H1 (cell line): ENCODE results near the gene OR8B2. TPM values are rescaled to one million over a fixed set of nuclear protein-coding genes. Genes with fewer than 3 reads are reported as not detected.
A peak's percentile ranks its signal among the peaks of the same experiment; 100 is the strongest.

Experiments used
- CTCF ChIA-PET: fragments of 300-600 bp; sonication (Branson Sonifier 250); formaldehyde crosslinking; loops from one replicate; lab custom pipeline; 2021; ENCODE audit not compliant: partially characterized antibody; lab: Charles Lee
- POLR2A ChIA-PET: fragments of 300-600 bp; sonication (Branson Sonifier 250); formaldehyde crosslinking; loops from one replicate; lab custom pipeline; 2021; ENCODE audit warnings: inconsistent platforms; ENCODE audit not compliant: partially characterized antibody; lab: Charles Lee
- DNase-seq, 2 experiments: peaks; one replicate each; pipeline versions ENCODE4 v3.0.0 to v3.0.0-alpha.2; 2010 to 2022; ENCODE audit warnings: low spot score in 2 of 2, low read depth in 1 of 2, mixed read lengths in 1 of 2
- FAIRE-seq: peaks from 2 replicates; lab custom pipeline; 2011; peaks lifted over from hg19 to GRCh38; lab: Jason Lieb, UNC
- H2AFZ ChIP-seq: 2 replicates; pipeline ENCODE4 v1.8.1; 2012; ENCODE audit warnings: low read length, inconsistent platforms
- H2AK5ac ChIP-seq: 2 replicates; pipeline ENCODE4 v1.6.1; 2013; ENCODE audit warnings: low read depth, low read length
- H2BK120ac ChIP-seq: replicated peaks from 2 replicates; pipeline ENCODE3; 2013; ENCODE audit warnings: low read depth, low read length, inconsistent platforms
- H2BK12ac ChIP-seq: 2 replicates; pipeline ENCODE4 v1.6.1; 2013; ENCODE audit warnings: low read depth, low read length
- H2BK15ac ChIP-seq: 2 replicates; pipeline ENCODE4 v1.6.1; 2013; ENCODE audit warnings: low read length
- H2BK20ac ChIP-seq: 2 replicates; pipeline ENCODE4 v1.6.1; 2013; ENCODE audit warnings: low read length
- H2BK5ac ChIP-seq: 2 replicates; pipeline ENCODE4 v1.6.1; 2013; ENCODE audit warnings: low read depth, low read length
- H3K14ac ChIP-seq: 2 replicates; pipeline ENCODE4 v1.6.1; 2013; ENCODE audit warnings: inconsistent platforms; ENCODE audit not compliant: insufficient read length
- H3K18ac ChIP-seq: 2 replicates; pipeline ENCODE4 v1.6.1; 2013; ENCODE audit warnings: low read length; ENCODE audit errors: extremely low read depth
- H3K23ac ChIP-seq: 2 replicates; pipeline ENCODE4 v1.6.1; 2013; ENCODE audit warnings: inconsistent platforms; ENCODE audit not compliant: insufficient read length
- H3K23me2 ChIP-seq: 2 replicates; pipeline ENCODE4 v1.6.1; 2013; ENCODE audit warnings: low read depth, low read length
- H3K27ac ChIP-seq: 2 replicates; pipeline ENCODE4 v1.6.1; 2011; ENCODE audit warnings: low read depth, low read length, inconsistent platforms
- H3K27me3 ChIP-seq, 4 experiments: replicated peaks in 1 of 4; 1 replicate in 1 of 4; 2 replicates in 3 of 4; pipeline versions ENCODE4 v1.6.1 to v1.8.1; 2011 to 2013; ENCODE audit warnings: low read length in 3 of 4, mild to moderate bottlenecking in 3 of 4, inconsistent platforms in 2 of 4, mixed read lengths in 2 of 4, moderate library complexity in 1 of 4; ENCODE audit not compliant: control insufficient read depth in 3 of 4, insufficient read depth in 3 of 4; ENCODE audit errors: extremely low read depth in 1 of 4
- H3K36me3 ChIP-seq, 4 experiments: 2 replicates each; pipeline versions ENCODE4 v1.6.1 to v1.8.1; 2011 to 2013; ENCODE audit warnings: mild to moderate bottlenecking in 4 of 4, low read length in 3 of 4, moderate library complexity in 2 of 4, control low read depth in 1 of 4, inconsistent platforms in 1 of 4; ENCODE audit not compliant: insufficient read depth in 4 of 4, control insufficient read depth in 2 of 4
- H3K4ac ChIP-seq: replicated peaks from 2 replicates; pipeline ENCODE3; 2013; ENCODE audit warnings: low read length, low read depth, mixed read lengths, inconsistent platforms; ENCODE audit not compliant: insufficient read length
- H3K4me1 ChIP-seq, 4 experiments: replicated peaks in 1 of 4; 1 replicate in 1 of 4; 2 replicates in 3 of 4; pipeline versions ENCODE4 v1.6.1 to v1.8.1; 2011 to 2013; ENCODE audit warnings: low read length in 3 of 4, inconsistent platforms in 2 of 4, mixed read lengths in 1 of 4; ENCODE audit not compliant: insufficient read depth in 4 of 4, control insufficient read depth in 3 of 4
- H3K4me2 ChIP-seq, 2 experiments: 2 replicates each; pipeline versions ENCODE4 v1.6.1 to v1.8.1; 2011 to 2013; ENCODE audit warnings: low read depth in 2 of 2, low read length in 2 of 2, control low read depth in 1 of 2, inconsistent platforms in 1 of 2, mild to moderate bottlenecking in 1 of 2; ENCODE audit not compliant: insufficient read depth in 1 of 2
- H3K4me3 ChIP-seq, 4 experiments: fragments of 200-600, 300-600 bp in 1 of 4; sonication (generic), shearing (Covaris generic), sonication (Bioruptor Twin) in 1 of 4; 2 replicates each; pipeline versions ENCODE4 v1.5.1 to v1.8.1; 2011 to 2016; ENCODE audit warnings: low read length in 4 of 4, low read depth in 3 of 4, control low read depth in 2 of 4, inconsistent platforms in 2 of 4, mild to moderate bottlenecking in 2 of 4, mixed read lengths in 1 of 4, moderate library complexity in 1 of 4; ENCODE audit not compliant: insufficient read depth in 2 of 4; ENCODE audit errors: extremely low read depth in 1 of 4
- H3K56ac ChIP-seq: replicated peaks from 2 replicates; pipeline ENCODE3; 2013; ENCODE audit warnings: low read depth, mild to moderate bottlenecking, mixed read lengths, low read length, inconsistent platforms; ENCODE audit not compliant: insufficient read length
- H3K79me1 ChIP-seq: 2 replicates; pipeline ENCODE4 v1.6.1; 2013; ENCODE audit warnings: low read depth, low read length, control low read depth
- H3K79me2 ChIP-seq, 2 experiments: 2 replicates each; pipeline versions ENCODE4 v1.6.1 to v1.8.1; 2012 to 2013; ENCODE audit warnings: low read length in 2 of 2, mild to moderate bottlenecking in 2 of 2, inconsistent platforms in 1 of 2; ENCODE audit not compliant: insufficient read depth in 2 of 2, control insufficient read depth in 1 of 2
- H3K9ac ChIP-seq, 4 experiments: replicated peaks in 1 of 4; 1 replicate in 1 of 4; 2 replicates in 3 of 4; pipeline versions ENCODE4 v1.6.1 to v1.8.1; 2011 to 2013; ENCODE audit warnings: low read depth in 3 of 4, low read length in 3 of 4, control low read depth in 2 of 4, mild to moderate bottlenecking in 2 of 4, moderate library complexity in 2 of 4, inconsistent platforms in 1 of 4; ENCODE audit errors: extremely low read depth in 1 of 4
- H3K9me3 ChIP-seq, 2 experiments: 2 replicates each; pipeline versions ENCODE4 v1.6.1 to v1.8.1; 2012 to 2013; ENCODE audit warnings: mild to moderate bottlenecking in 2 of 2, moderate library complexity in 2 of 2, control low read depth in 1 of 2, inconsistent platforms in 1 of 2, low read depth in 1 of 2, low read length in 1 of 2, mixed read lengths in 1 of 2; ENCODE audit not compliant: insufficient read depth in 2 of 2
- H4K20me1 ChIP-seq, 2 experiments: replicated peaks in 1 of 2; 2 replicates each; pipeline versions ENCODE3 to v1.8.1; 2011 to 2013; ENCODE audit warnings: inconsistent platforms in 2 of 2, low read length in 2 of 2, mild to moderate bottlenecking in 1 of 2; ENCODE audit not compliant: insufficient read depth in 2 of 2, control insufficient read depth in 1 of 2
- H4K5ac ChIP-seq: 2 replicates; pipeline ENCODE4 v1.6.1; 2013; ENCODE audit warnings: low read length, low read depth, mixed read lengths, inconsistent platforms; ENCODE audit not compliant: insufficient read length
- H4K8ac ChIP-seq: 2 replicates; pipeline ENCODE4 v1.8.0; 2013; ENCODE audit warnings: mild to moderate bottlenecking, moderate library complexity, low read length, inconsistent platforms; ENCODE audit not compliant: insufficient read depth; ENCODE audit errors: extremely low read depth
- H4K91ac ChIP-seq: replicated peaks from 2 replicates; pipeline ENCODE3; 2013; ENCODE audit warnings: low read length, mixed read lengths, inconsistent platforms; ENCODE audit not compliant: insufficient read length
- CBX8 ChIP-seq: fragments of 300-800, 300-1000 bp; sonication (generic); IDR thresholded peaks from 2 replicates; pipeline ENCODE4 v1.7.1; 2016; ENCODE audit warnings: low read depth, low read length, borderline replicate concordance
- CREB1 ChIP-seq: IDR thresholded peaks from 2 replicates; pipeline ENCODE4 v1.6.1; 2012; ENCODE audit warnings: inconsistent platforms
- EGR1 ChIP-seq: IDR thresholded peaks from 2 replicates; pipeline ENCODE4 v1.6.1; 2011; ENCODE audit warnings: low read depth, low read length, borderline replicate concordance
- GABPA ChIP-seq: IDR thresholded peaks from 2 replicates; pipeline ENCODE4 v1.6.1; 2011; ENCODE audit warnings: mild to moderate bottlenecking, low read length, moderate library complexity, borderline replicate concordance; ENCODE audit not compliant: insufficient read depth
- POLR2AphosphoS5 ChIP-seq: IDR thresholded peaks from 2 replicates; pipeline ENCODE4 v1.6.1; 2011; ENCODE audit warnings: low read depth, low read length
- RFX5 ChIP-seq: IDR thresholded peaks from 2 replicates; pipeline ENCODE4 v1.6.1; 2011; ENCODE audit warnings: low read depth, low read length, improper control_type of control experiment, borderline replicate concordance
- RNF2 ChIP-seq: fragments of 200-900, 300-1000 bp; sonication (generic); IDR thresholded peaks from 2 replicates; pipeline ENCODE4 v1.7.1; 2016; ENCODE audit warnings: borderline replicate concordance, low read depth, mild to moderate bottlenecking, antibody characterized with exemption, low read length; ENCODE audit not compliant: poor library complexity, severe bottlenecking; ENCODE audit errors: missing control alignments
- SP1 ChIP-seq: IDR thresholded peaks from 2 replicates; pipeline ENCODE4 v1.6.1; 2011; ENCODE audit warnings: low read depth, low read length
- SP4 ChIP-seq: IDR thresholded peaks from 2 replicates; pipeline ENCODE4 v1.6.1; 2012; ENCODE audit warnings: low read length, inconsistent platforms
- TCF12 ChIP-seq: IDR thresholded peaks from 2 replicates; pipeline ENCODE4 v1.6.1; 2011; ENCODE audit warnings: low read depth, mild to moderate bottlenecking, low read length
- TEAD4 ChIP-seq: IDR thresholded peaks from 2 replicates; pipeline ENCODE4 v1.6.1; 2012; ENCODE audit warnings: low read depth, low read length, inconsistent platforms, mixed read lengths
- WGBS, 2 experiments: shearing (Covaris generic) in 1 of 2; methylation state at CpG; one replicate each; pipeline versions ENCODE4 v1.1.6 to v1.1.7; 2013 to 2015; ENCODE audit warnings: low lambda C conversion rate in 2 of 2, mixed read lengths in 2 of 2, inconsistent platforms in 1 of 2, low coverage in 1 of 2, missing lambda C conversion rate in 1 of 2; ENCODE audit not compliant: insufficient replicate concordance in 2 of 2, insufficient coverage in 1 of 2, insufficient read length in 1 of 2; ENCODE audit errors: extremely low coverage in 1 of 2, missing lambda C conversion rate in 1 of 2; 5-methylcytosine and 5-hydroxymethylcytosine counted together
- polyA plus RNA-seq, 7 experiments: library from polyadenylated mRNA; depleted of rRNA in 3 of 7; stranded (reverse) in 5 of 7; unstranded in 2 of 7; fragments of >200 nt in 5 of 7; fragments of 200-250 nt in 2 of 7; gene quantifications; 1 replicate in 5 of 7; 2 replicates in 1 of 7; 4 replicates in 1 of 7; pipeline versions ENCODE4 v1.2.1 to v1.2.3, GENCODE V29; 2011 to 2013; ENCODE audit warnings: missing spikeins in 2 of 7, mixed read lengths in 2 of 7
- total RNA-seq: library from RNA; stranded (reverse); fragmentation: NEBNext Ultra II Directional; extraction: Animal tissue kit (Norgen Biotek cat#: 25700); gene quantifications from 2 replicates; pipeline ENCODE4 v1.2.1, GENCODE V29; 2021

Gene OR8B2
- total and polyA plus RNA-seq, 2 of the 8 experiments (the other 6 are each of a cell fraction or from before 2014, with no cell fraction given), result not detected

DNA sequence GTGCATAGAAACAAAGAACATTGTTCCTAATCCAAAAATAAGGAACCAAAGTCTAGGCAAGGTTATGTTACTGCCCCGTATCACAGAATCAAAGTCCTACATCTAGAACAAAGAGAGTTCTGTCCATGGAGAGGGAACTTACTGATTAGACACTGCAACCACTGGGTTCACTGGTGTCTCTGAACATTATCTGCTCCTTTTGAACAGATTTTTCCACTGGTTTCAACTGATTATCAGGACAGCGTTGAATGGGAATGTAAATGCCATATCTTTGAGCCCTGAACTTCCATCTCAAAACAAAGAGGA is 44.2 kb downstream of the OR8B2 start:
- Histone ChIP-seq H2AK5ac (no peak overlapping the region), H3K4me1 (no peaks in the 10 kb centered on the region), H3K56ac (no peak overlapping the region), H3K36me3 (no peaks in the 10 kb centered on the region), H2AFZ (0 out of 2 replicates have a peak overlapping the region, but pooled peaks have one; percentile 51), H3K14ac (no peak overlapping the region), H2BK15ac (no peak overlapping the region), H4K20me1 (no peaks in the 10 kb centered on the region), H3K9ac (no peak overlapping the region), H2BK120ac (no peak overlapping the region), H3K27me3 (no peaks in the 10 kb centered on the region), H3K27ac (no peak overlapping the region), H2BK12ac (no peak overlapping the region), H3K23ac (no peak overlapping the region), H2BK5ac (no peak overlapping the region), H4K5ac (no peak overlapping the region), H4K8ac (no peak overlapping the region), H4K91ac (no peak overlapping the region), H3K9me3 (no peaks in the 10 kb centered on the region), H3K79me2 (no peaks in the 10 kb centered on the region), H2BK20ac (no peak overlapping the region), H3K4me3 (no peak overlapping the region)
- CTCF ChIA-PET, result no interaction called here
- DNase-seq, result no peak
- WGBS, 2 experiments, result 79% methylated on average over 2 of the region's 2 CpGs; no CpG with 5 or more reads in 1 of the 2 experiments
- TF ChIP-seq EGR1 (no peak), SP4 (no peak), POLR2AphosphoS5 (no peak), TCF12 (no peak), CBX8 (no peak), CREB1 (no peak), RNF2 (no peak), RFX5 (no peak), TEAD4 (no peak), GABPA (no peak), SP1 (no peak)
- TF ChIP-seq, all 59 proteins: peak for 0
- H3K23me2 ChIP-seq, result no peaks in the 10 kb centered on the region
- POLR2A ChIA-PET, result no interaction called here
- no peak for FAIRE-seq
- no peak overlapping the region for H3K18ac ChIP-seq
- H3K4me2 ChIP-seq, result no peak overlapping the region
- H3K79me1 ChIP-seq, result no peaks in the 10 kb centered on the region
- H3K4ac ChIP-seq, result no peak overlapping the region
